Tibial nerve (tissue), 3 donors: ENCODE data around the gene TMEM140.

Source experiments
- CTCF ChIP-seq, 5 experiments: fragments of 200-600 bp in 3 of 5; fragments of 450-650 bp in 2 of 5; sonication (generic) in 3 of 5; IDR thresholded peaks; one replicate each; pipeline ENCODE4 v1.5.1; 2016 to 2019; ENCODE audit warnings: antibody characterized with exemption in 5 of 5, mild to moderate bottlenecking in 3 of 5, moderate library complexity in 2 of 5
- POLR2A ChIP-seq, 2 donors: fragments of 450-650 bp; IDR thresholded peaks; one replicate each; pipeline ENCODE4 v1.6.1; 2017; ENCODE audit warnings: antibody characterized with exemption in 2 of 2, mild to moderate bottlenecking in 2 of 2, moderate library complexity in 2 of 2

GRCh38 chr7:135181929-135182678 lies 34.2 kb downstream of the TMEM140 start:
- no peak for TF ChIP-seq CTCF (IDR thresholded peaks at IDR 0.05)
- no peak for TF ChIP-seq POLR2A (IDR thresholded peaks at IDR 0.05)
